ENCODE results near the gene PPP4R3B.

The PPP4R3B gene

DNA sequence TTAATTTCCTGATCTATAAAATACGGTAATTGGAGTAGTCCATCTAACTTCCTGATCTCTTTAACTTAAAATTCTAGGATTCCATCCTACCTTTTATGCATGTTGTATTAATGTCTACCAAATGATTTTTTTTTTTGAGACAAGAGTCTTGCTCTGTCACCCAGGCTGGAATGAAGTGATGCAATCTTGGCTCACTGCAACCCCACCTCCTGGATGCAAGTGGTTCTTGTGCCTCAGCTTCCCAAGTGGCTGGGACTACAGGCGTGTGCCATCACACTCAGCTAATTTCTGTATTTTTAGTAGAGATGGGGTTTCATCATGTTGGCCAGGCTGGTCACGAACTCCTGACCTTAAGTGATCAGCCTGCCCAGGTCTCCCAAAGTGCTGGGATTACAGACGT is 50.1 kb downstream of the PPP4R3B start:
- DNase-seq = peak in 1 of 2 experiments; percentile 45
- TF ChIP-seq POLR2A (IDR thresholded peaks at IDR 0.05; ENCODE audit: low read length) (no peak), GATA1 (IDR thresholded peaks at IDR 0.05; ENCODE audit: low read depth, low read length) (no peak)

DNA sequence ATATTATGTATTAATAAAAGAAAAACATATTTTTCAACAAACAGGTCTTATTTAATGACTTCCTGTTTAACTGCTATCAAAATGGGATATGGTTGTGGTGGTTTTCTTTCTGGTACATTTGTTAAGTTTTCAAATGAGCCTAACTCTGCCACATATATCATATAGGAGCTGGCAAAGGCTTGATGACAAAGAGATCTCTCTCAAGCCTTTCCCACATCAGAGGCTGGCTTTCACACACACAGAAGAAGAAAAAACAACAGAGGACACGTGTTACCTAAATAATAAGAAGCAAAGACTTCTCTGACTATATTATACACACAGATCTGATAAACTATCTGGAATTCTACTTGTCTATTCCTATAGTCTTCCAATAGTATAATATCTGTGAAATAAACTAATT is 51.8 kb downstream of the PPP4R3B start:
- DNase-seq = no peak
- no peak for TF ChIP-seq POLR2A (IDR thresholded peaks at IDR 0.05; ENCODE audit: low read length)
- TF ChIP-seq GATA1 (IDR thresholded peaks at IDR 0.05; ENCODE audit: low read depth, low read length) = no peak

DNA sequence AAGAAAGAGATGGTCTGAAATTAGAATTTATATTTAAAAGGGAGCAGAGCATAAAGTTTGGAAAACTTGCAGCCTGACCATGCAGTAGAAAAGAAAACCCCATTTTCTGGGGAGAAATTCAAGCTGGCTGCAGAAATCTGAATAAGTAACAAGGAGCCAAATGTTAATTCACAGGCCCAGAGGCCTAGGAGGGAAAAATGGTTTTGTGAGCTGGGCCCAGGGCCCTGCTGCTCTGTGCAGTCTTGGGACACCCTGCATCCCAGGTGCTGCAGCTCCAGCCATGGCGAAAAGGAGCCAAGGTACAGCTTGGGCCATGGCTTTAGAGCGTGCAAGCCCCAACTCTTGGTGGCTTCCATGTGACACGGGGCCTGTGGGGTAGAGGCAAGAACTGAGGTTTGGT is 56.6 kb downstream of the PPP4R3B start:
- no peak for TF ChIP-seq POLR2A (IDR thresholded peaks at IDR 0.05; ENCODE audit: low read length)
- TF ChIP-seq GATA1 (IDR thresholded peaks at IDR 0.05; ENCODE audit: low read depth, low read length) = no peak
- no peak for DNase-seq

DNA sequence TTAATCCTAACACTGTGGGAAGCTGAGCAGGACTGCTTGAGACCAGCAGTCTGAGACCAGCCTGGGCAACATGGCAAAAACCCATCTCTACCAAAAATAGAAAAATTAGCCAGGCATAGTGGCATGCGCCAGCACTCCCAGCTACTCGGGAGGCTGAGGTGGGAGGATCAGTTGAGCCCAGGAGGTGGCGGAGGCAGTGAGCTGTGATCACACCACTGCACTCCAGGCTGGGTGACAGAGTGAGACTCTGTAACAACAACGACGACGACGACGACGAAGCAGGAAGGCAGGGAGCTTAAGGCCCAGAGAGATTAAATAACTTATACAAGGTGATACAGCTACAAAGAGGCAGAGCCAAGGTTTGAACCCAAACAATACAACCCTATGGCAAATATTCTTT is 60.6 kb downstream of the PPP4R3B start:
- TF ChIP-seq POLR2A (IDR thresholded peaks at IDR 0.05; ENCODE audit: low read length) (no peak), GATA1 (IDR thresholded peaks at IDR 0.05; ENCODE audit: low read depth, low read length) (no peak)
- DNase-seq = no peak

DNA sequence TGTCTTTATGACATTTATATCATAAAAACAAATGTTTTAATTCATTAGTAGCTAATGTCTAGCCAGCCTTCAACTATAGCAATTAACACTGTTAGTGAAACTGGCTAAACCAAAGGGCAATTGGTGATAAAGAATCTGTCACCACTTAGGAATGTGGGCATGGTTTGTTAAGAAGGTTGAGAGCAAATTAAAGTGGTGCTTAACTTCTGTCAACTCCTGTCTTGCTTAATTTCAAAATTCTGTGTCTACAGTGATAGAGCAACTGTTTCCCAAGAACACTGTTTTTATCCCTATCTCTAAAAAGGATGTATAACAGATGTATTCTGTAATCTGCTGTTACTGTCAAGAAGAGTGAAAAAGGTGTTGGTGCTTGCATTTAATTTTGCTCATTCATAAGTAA is 61.4 kb downstream of the PPP4R3B start:
- TF ChIP-seq GATA1 (IDR thresholded peaks at IDR 0.05; ENCODE audit: low read depth, low read length) (no peak), POLR2A (IDR thresholded peaks at IDR 0.05; ENCODE audit: low read length) (no peak)

DNA sequence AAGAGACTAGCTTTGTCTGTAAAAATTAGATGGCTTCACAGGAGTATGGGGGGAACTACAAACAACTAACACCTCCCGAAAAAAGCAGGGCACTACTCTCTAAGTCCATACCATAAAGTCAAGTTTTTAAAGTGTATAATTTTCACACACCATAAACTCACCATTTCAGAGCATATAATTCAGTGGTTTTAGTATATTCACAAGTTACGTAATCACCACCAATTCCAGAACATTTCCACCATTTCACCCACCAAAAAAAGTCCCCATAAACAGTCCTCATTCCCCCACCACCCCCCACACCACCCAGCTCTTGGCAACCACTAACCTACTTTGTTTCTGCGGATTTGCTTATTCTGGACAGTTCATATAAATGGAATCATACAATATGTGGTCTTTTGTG is 64.1 kb downstream of the PPP4R3B start:
- TF ChIP-seq POLR2A (IDR thresholded peaks at IDR 0.05; ENCODE audit: low read length) = no peak
- no peak for TF ChIP-seq GATA1 (IDR thresholded peaks at IDR 0.05; ENCODE audit: low read depth, low read length)
- DNase-seq = no peak

More for the DNA sequence above, 61.4 kb downstream of the PPP4R3B start:
- no peak for DNase-seq

DNA sequence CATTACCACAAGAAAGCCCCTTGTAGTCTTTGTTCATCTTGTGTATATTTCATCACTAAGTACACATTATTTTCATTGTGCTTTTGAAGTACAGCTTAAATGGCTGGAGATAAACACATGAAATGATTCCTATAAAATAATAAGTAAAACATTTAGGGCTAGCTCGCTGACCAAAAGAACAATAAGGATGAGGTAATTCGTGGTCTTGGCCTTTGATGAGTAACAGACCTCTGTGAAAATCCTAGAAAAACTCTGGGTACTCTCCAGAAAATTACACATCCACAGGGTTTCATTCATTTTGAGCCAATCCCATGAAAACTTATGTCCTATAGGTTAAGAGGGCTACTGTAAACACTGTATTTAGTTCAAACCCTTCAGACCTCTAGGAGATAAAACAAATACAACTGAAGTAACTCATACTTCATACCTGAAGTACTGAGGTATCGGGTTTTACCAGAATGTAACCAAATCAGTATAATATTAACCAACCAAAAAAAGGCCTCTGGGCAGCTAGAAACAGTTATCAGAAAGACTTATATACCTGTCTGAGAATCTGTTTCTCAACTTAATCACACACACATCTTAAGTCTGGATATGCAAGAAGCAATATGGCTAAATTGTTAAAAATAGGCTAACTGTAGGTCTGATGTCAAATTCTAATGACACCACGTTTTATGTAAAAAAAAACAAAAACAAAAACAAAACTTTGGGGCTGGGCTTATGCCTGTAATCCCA is 66.9 kb downstream of the PPP4R3B start:
- DNase-seq = no peak
- TF ChIP-seq POLR2A (IDR thresholded peaks at IDR 0.05; ENCODE audit: low read length) (no peak), GATA1 (IDR thresholded peaks at IDR 0.05; ENCODE audit: low read depth, low read length) (no peak)

DNA sequence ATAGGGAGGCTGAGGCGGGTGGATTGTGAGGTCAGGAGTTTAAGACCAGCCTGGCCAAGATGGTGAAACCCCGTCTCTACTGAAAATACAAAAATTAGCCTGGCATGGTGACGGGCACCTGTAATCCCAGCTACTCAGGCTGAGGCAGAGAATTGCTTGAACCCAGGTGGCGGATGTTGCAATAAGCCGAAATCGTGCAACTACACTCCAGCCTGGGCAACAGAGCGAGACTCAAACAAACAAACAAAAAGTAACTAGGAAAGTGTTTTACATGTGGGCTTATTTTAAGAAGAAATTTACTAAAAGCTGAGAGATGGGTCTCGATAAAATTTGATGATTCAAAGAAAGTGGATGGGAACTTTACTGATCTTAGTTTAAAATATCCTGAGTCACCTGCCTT is 69.7 kb downstream of the PPP4R3B start:
- peak in 1 of 2 experiments; percentile 33 for DNase-seq

DNA sequence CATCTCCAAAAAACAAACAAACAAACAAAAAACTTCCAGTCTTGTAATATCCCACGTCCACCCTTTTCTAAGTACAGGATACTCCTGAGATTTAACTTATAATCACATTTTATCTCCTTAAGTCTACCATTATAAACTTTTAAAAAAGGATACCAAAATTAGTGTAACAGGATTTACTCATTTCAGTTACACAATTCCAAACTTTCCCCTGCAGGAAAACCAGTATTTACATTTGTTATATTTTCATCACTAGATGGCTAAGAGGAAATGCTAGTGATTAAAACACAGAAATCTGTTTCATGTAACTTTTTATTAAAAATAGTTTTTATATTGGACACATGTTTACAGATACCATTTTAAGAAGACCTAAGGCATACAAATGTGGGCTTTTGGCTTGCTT is 70.4 kb downstream of the PPP4R3B start:
- DNase-seq = no peak
- TF ChIP-seq POLR2A (IDR thresholded peaks at IDR 0.05; ENCODE audit: low read length) (no peak), GATA1 (IDR thresholded peaks at IDR 0.05; ENCODE audit: low read depth, low read length) (no peak)

DNA sequence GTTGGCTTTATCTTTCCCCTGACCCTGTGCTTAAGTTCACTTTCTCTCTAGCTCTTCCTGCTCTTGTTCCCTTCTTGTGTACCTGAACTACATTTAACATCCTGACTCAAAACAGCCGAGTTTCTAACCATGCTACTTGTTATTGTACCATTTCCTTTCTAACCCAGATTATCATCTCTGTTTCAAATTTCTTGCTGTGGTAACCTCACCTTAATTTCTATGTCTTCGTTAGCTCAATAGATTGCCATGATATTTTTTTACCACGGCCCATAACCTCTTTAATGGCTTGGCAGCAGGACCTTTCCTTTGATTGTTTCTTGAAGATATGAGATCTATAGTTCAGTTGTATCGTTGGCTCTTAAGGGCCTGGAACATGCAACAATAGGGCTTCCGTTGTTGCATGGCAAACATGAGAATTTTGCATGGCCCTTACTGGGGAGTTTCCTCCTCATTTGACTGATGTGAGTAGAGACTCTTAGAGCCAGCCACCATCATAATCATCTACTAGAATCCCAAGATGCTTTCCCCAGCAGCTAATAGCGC is 86.8 kb downstream of the PPP4R3B start:
- no peak for DNase-seq
- no peak for TF ChIP-seq POLR2A (IDR thresholded peaks at IDR 0.05; ENCODE audit: low read length)
- no peak for TF ChIP-seq GATA1 (IDR thresholded peaks at IDR 0.05; ENCODE audit: low read depth, low read length)

DNA sequence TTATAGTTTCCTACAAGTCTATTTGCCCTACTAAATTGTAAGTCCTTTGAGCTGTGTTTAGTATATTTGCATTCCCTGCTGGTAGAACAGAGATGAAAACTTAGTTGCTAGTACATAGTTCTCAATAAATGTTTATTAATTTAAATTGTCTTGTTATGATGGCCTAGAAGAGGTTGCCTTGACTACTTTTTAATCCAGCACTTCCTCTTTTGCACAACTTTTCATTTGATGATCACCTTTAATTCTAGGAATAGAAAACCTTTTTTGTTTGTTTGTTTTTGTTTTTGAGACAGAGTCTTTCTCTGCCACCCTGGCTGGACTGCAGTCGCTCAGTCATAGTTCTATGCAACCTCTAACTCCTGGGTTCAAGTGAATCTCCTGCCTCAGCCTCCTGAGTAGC is 91.2 kb downstream of the PPP4R3B start:
- DNase-seq = no peak
- TF ChIP-seq GATA1 (IDR thresholded peaks at IDR 0.05; ENCODE audit: low read depth, low read length) (no peak), POLR2A (IDR thresholded peaks at IDR 0.05; ENCODE audit: low read length) (no peak)

DNA sequence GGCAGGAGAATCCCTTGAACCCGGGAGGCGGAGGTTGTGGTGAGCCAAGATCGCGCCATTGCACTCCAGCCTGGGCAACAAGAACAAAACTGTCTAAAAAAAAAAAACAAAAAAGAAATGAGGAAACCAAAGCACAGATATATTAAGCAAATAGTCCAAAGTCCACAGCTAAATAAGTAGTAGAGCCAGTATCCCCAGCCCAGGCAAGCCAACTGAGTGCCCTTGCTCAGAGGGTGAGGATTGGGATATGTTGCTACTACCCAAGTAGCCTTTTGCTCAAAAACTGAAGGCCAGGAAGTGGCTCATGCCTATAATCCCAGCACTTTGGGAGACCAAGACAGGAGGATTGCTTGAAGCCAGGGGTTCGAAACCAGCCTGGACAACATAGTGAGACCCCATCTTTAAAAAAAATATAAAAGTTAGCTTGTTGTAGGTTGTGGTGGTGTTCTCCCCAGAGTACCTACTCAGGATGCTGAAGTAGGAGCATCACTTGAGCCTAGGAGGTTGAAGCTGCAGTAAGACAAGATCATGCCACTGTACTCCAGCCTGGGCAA is 92.5 kb downstream of the PPP4R3B start:
- no peak for TF ChIP-seq POLR2A (IDR thresholded peaks at IDR 0.05; ENCODE audit: low read length)
- no peak for TF ChIP-seq GATA1 (IDR thresholded peaks at IDR 0.05; ENCODE audit: low read depth, low read length)
- DNase-seq = no peak

DNA sequence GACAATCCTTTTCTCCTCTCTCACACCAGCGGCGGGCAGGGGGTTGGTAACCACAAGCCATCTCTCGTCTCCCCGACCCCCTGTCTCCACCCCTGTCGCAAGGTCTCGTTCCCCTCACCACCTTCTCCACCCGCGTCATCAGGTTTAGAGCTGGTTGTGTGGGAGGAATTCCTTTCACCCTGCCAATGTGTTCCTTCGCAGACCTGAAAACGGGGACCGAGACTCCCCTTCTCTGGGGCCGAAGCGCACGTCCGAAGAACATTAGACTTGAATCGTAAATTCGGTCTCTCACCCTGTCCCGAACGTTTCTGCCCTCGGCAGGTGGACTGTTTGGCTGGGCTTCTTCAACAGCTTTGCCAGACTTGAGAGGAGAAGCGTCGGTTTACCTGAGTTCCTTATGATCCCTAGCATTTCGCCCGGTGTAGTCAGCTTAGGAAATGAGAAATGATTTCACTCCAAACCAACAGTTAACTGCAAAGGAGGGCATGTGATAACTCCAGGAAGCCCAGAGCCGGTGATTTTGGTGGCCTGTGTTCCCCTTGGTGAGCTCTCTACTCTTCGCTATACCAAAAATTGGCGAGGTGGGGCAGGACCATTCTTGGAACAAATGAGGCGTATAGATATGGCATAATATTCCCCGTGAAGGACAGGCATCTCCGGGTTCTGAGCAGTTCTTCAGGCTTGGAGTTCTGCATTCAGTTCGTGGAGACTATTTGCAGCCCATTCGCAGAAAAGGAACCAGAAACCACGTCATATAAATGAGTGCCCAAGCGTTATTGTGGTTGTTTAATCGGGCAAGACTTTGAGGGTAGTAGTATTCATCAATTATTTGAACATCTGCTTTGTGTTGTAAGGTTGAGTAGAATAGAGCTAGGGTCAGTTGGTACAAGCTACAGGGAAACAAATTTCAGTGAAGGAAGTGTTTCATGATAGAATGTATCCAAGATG is 97.2 kb downstream of the PPP4R3B start:
- no peak for TF ChIP-seq POLR2A (IDR thresholded peaks at IDR 0.05; ENCODE audit: low read length)
- TF ChIP-seq GATA1 (IDR thresholded peaks at IDR 0.05; ENCODE audit: low read depth, low read length) = no peak
- peak; percentile 48 to 69 for DNase-seq

DNA sequence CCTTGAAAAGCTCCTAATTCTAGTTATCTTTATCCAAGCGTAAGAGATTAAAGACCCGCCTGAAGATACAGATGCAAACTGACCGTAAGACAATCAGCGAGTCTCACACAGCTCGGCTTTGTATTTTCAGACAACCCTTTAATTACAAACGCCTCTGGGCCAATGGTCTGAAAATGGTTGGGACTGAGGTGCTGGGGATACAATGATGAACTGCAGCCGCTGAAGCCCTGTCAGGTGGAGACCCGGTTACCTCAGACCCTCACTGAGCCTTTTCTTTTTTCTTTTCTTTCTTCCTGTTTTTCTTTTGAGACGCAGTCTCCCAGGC is 98.6 kb downstream of the PPP4R3B start:
- TF ChIP-seq POLR2A (IDR thresholded peaks at IDR 0.05; ENCODE audit: low read length) (no peak), GATA1 (IDR thresholded peaks at IDR 0.05; ENCODE audit: low read depth, low read length) (no peak)
- DNase-seq = peak in 1 of 2 experiments; percentile 43
